HepG2 (cell line): ENCODE results near the gene ZFR. TPM values are rescaled to one million over a fixed set of nuclear protein-coding genes. Genes with fewer than 3 reads are reported as not detected.

Source experiments
- AKAP8 ChIP-seq: sonication (generic); formaldehyde crosslinking; IDR thresholded peaks from 2 replicates; pipeline ENCODE4 v1.5.1; 2020; ENCODE audit warnings: mild to moderate bottlenecking, missing genetic modification reagents
- CCDC6 ChIP-seq: sonication (generic); formaldehyde crosslinking; IDR thresholded peaks from 2 replicates; pipeline ENCODE4 v1.8.1; 2022; ENCODE audit warnings: mild to moderate bottlenecking, missing genetic modification reagents, moderate library complexity
- KAT8 ChIP-seq: IDR thresholded peaks from 2 replicates; pipeline ENCODE4 v1.6.1; 2016; ENCODE audit warnings: missing genetic modification reagents, missing compliant biosample characterization
- KDM4B ChIP-seq: sonication (generic); formaldehyde crosslinking; IDR thresholded peaks from 2 replicates; pipeline ENCODE4 v1.4.0; 2020; ENCODE audit warnings: missing genetic modification reagents
- NR2F1 ChIP-seq, 2 experiments: fragments of 450-650 bp in 1 of 2; formaldehyde crosslinking in 1 of 2; IDR thresholded peaks; 2 replicates each; pipeline versions ENCODE4 v1.5.0 to v1.6.1; 2016 to 2020; ENCODE audit warnings: mild to moderate bottlenecking in 1 of 2, missing compliant biosample characterization in 1 of 2, missing genetic modification reagents in 1 of 2, moderate library complexity in 1 of 2
- NRL ChIP-seq: sonication (generic); formaldehyde crosslinking; IDR thresholded peaks from 2 replicates; pipeline ENCODE4 v1.5.0; 2020; ENCODE audit warnings: missing genetic modification reagents, mild to moderate bottlenecking, moderate library complexity, borderline replicate concordance
- PHF5A ChIP-seq: IDR thresholded peaks from one replicate; pipeline ENCODE4 v1.6.1; 2018; ENCODE audit warnings: low read depth, missing genetic modification reagents; ENCODE audit not compliant: unreplicated experiment
- TAF1 ChIP-seq: sonication (generic); formaldehyde crosslinking; IDR thresholded peaks from 2 replicates; pipeline ENCODE4 v1.4.0; 2020; ENCODE audit warnings: missing genetic modification reagents
- ZNF253 ChIP-seq: sonication (generic); formaldehyde crosslinking; IDR thresholded peaks from 2 replicates; pipeline ENCODE4 v1.8.0; 2022; ENCODE audit warnings: mild to moderate bottlenecking, missing genetic modification reagents, borderline replicate concordance
- ZNF3 ChIP-seq: IDR thresholded peaks from 2 replicates; pipeline ENCODE4 v1.7.0; 2017; ENCODE audit warnings: inconsistent platforms
- ZNF343 ChIP-seq: sonication (generic); formaldehyde crosslinking; IDR thresholded peaks from 2 replicates; pipeline ENCODE4 v1.4.0; 2020; ENCODE audit warnings: mild to moderate bottlenecking, missing genetic modification reagents
- ZNF777 ChIP-seq: sonication (generic); formaldehyde crosslinking; IDR thresholded peaks from 2 replicates; pipeline ENCODE4 v1.4.0; 2020; ENCODE audit warnings: missing genetic modification reagents
- polyA plus RNA-seq, 8 experiments: library from polyadenylated mRNA; depleted of rRNA in 3 of 8; stranded (reverse) in 7 of 8; unstranded in 1 of 8; fragments of >200 nt; fragmentation: Illumina TruSeq in 4 of 8; extraction: Trizol in 4 of 8; gene quantifications; 2 replicates each; pipeline versions ENCODE4 v1.2.1 to v1.2.3, GENCODE V29; 2011 to 2016; ENCODE audit warnings: low read depth in 4 of 8, missing spikeins in 1 of 8, mixed read lengths in 1 of 8; ENCODE audit not compliant: insufficient read depth in 1 of 8
- total RNA-seq, 5 experiments: library from RNA; depleted of rRNA; stranded (reverse); fragments of >200 nt; fragmentation: Illumina TruSeq; extraction: Trizol; gene quantifications; 2 replicates each; pipeline ENCODE4 v1.2.3, GENCODE V29; 2016; ENCODE audit warnings: low read depth in 1 of 5
- TF ChIP-seq, protein P1 (sequence below): sonication (generic); formaldehyde crosslinking; IDR thresholded peaks from 2 replicates; pipeline ENCODE4 v1.4.0; 2020; ENCODE audit warnings: mild to moderate bottlenecking, missing genetic modification reagents, borderline replicate concordance
- TF ChIP-seq, protein P2 (sequence below): sonication (generic); formaldehyde crosslinking; IDR thresholded peaks from 2 replicates; pipeline ENCODE4 v1.4.0; 2020; ENCODE audit warnings: missing genetic modification reagents
- TF ChIP-seq, protein P3 (sequence below): sonication (generic); formaldehyde crosslinking; IDR thresholded peaks from 2 replicates; pipeline ENCODE4 v1.4.0; 2020; ENCODE audit warnings: mild to moderate bottlenecking, missing genetic modification reagents
- TF ChIP-seq, protein P4 (sequence below): sonication (generic); formaldehyde crosslinking; IDR thresholded peaks from 2 replicates; pipeline ENCODE4 v1.8.0; 2023; ENCODE audit warnings: mild to moderate bottlenecking, missing genetic modification reagents
- TF ChIP-seq, protein P5 (sequence below): sonication (generic); formaldehyde crosslinking; conservative IDR thresholded peaks from 2 replicates; pipeline ENCODE4 v1.4.0; 2020; ENCODE audit warnings: mild to moderate bottlenecking, missing genetic modification reagents, moderate library complexity
- TF ChIP-seq, protein P6 (sequence below): sonication (generic); formaldehyde crosslinking; IDR thresholded peaks from 2 replicates; pipeline ENCODE4 v1.4.0; 2020; ENCODE audit warnings: mild to moderate bottlenecking, low read depth, missing genetic modification reagents

The ZFR gene
- total and polyA plus RNA-seq, 2 of the 13 experiments (the other 11 are each of a cell fraction or from before 2014, with no cell fraction given) = 89.0 to 92.8 TPM

DNA sequence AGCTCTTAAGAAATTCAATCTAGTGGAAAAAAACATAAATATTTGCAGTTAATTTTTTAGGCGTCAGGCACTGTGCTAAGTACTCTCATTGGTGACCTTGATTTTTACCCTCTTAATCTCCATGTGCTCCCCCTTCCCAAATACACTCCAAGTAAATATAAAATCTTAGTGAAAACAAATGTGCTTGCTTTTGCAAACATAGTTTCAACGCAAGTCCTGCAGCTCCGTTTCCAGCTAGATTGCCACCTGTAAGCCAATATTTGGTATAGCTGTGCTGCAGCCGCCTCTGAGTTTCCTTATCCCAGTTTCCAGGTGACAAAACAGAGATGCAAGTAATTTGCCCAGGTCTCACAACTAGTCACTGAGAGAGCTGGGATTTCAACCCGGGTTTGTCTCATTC lies 129.9 kb downstream of the ZFR start (continued):
- TF ChIP-seq, protein P1, sequence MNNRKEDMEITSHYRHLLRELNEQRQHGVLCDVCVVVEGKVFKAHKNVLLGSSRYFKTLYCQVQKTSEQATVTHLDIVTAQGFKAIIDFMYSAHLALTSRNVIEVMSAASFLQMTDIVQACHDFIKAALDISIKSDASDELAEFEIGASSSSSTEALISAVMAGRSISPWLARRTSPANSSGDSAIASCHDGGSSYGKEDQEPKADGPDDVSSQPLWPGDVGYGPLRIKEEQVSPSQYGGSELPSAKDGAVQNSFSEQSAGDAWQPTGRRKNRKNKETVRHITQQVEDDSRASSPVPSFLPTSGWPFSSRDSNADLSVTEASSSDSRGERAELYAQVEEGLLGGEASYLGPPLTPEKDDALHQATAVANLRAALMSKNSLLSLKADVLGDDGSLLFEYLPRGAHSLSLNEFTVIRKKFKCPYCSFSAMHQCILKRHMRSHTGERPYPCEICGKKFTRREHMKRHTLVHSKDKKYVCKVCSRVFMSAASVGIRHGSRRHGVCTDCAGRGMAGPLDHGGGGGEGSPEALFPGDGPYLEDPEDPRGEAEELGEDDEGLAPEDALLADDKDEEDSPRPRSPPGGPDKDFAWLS = no peak
- TF ChIP-seq, protein P2, sequence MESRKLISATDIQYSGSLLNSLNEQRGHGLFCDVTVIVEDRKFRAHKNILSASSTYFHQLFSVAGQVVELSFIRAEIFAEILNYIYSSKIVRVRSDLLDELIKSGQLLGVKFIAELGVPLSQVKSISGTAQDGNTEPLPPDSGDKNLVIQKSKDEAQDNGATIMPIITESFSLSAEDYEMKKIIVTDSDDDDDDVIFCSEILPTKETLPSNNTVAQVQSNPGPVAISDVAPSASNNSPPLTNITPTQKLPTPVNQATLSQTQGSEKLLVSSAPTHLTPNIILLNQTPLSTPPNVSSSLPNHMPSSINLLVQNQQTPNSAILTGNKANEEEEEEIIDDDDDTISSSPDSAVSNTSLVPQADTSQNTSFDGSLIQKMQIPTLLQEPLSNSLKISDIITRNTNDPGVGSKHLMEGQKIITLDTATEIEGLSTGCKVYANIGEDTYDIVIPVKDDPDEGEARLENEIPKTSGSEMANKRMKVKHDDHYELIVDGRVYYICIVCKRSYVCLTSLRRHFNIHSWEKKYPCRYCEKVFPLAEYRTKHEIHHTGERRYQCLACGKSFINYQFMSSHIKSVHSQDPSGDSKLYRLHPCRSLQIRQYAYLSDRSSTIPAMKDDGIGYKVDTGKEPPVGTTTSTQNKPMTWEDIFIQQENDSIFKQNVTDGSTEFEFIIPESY (CRISPR knock-in tag) = no peak
- no peak for TF ChIP-seq PHF5A (CRISPR knock-in tag)
- no peak for TF ChIP-seq ZNF343
- TF ChIP-seq CCDC6 = no peak
- 0 out of 2 replicates have a peak, but pooled peaks have one; percentile 10 for TF ChIP-seq KAT8 (CRISPR knock-in tag)
- TF ChIP-seq, protein P3, sequence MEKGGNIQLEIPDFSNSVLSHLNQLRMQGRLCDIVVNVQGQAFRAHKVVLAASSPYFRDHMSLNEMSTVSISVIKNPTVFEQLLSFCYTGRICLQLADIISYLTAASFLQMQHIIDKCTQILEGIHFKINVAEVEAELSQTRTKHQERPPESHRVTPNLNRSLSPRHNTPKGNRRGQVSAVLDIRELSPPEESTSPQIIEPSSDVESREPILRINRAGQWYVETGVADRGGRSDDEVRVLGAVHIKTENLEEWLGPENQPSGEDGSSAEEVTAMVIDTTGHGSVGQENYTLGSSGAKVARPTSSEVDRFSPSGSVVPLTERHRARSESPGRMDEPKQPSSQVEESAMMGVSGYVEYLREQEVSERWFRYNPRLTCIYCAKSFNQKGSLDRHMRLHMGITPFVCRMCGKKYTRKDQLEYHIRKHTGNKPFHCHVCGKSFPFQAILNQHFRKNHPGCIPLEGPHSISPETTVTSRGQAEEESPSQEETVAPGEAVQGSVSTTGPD (CRISPR knock-in tag) = no peak
- no peak for TF ChIP-seq TAF1
- TF ChIP-seq NR2F1 (CRISPR knock-in tag; IDR thresholded peaks at IDR 0.05) = no peak
- TF ChIP-seq, protein P4, sequence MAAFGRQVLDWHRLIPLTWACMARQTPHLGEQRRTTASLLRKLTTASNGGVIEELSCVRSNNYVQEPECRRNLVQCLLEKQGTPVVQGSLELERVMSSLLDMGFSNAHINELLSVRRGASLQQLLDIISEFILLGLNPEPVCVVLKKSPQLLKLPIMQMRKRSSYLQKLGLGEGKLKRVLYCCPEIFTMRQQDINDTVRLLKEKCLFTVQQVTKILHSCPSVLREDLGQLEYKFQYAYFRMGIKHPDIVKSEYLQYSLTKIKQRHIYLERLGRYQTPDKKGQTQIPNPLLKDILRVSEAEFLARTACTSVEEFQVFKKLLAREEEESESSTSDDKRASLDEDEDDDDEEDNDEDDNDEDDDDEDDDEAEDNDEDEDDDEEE (CRISPR knock-in tag) = no peak
- TF ChIP-seq NRL (CRISPR knock-in tag) = no peak
- no peak for TF ChIP-seq ZNF3 (CRISPR knock-in tag)
- TF ChIP-seq KDM4B = no peak
- TF ChIP-seq, protein P5, sequence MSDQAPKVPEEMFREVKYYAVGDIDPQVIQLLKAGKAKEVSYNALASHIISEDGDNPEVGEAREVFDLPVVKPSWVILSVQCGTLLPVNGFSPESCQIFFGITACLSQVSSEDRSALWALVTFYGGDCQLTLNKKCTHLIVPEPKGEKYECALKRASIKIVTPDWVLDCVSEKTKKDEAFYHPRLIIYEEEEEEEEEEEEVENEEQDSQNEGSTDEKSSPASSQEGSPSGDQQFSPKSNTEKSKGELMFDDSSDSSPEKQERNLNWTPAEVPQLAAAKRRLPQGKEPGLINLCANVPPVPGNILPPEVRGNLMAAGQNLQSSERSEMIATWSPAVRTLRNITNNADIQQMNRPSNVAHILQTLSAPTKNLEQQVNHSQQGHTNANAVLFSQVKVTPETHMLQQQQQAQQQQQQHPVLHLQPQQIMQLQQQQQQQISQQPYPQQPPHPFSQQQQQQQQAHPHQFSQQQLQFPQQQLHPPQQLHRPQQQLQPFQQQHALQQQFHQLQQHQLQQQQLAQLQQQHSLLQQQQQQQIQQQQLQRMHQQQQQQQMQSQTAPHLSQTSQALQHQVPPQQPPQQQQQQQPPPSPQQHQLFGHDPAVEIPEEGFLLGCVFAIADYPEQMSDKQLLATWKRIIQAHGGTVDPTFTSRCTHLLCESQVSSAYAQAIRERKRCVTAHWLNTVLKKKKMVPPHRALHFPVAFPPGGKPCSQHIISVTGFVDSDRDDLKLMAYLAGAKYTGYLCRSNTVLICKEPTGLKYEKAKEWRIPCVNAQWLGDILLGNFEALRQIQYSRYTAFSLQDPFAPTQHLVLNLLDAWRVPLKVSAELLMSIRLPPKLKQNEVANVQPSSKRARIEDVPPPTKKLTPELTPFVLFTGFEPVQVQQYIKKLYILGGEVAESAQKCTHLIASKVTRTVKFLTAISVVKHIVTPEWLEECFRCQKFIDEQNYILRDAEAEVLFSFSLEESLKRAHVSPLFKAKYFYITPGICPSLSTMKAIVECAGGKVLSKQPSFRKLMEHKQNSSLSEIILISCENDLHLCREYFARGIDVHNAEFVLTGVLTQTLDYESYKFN (CRISPR knock-in tag) = peak; percentile 81
- no peak for TF ChIP-seq ZNF253 (CRISPR knock-in tag)
- no peak for TF ChIP-seq AKAP8 (CRISPR knock-in tag)
- no peak for TF ChIP-seq ZNF777
- TF ChIP-seq, protein P6, sequence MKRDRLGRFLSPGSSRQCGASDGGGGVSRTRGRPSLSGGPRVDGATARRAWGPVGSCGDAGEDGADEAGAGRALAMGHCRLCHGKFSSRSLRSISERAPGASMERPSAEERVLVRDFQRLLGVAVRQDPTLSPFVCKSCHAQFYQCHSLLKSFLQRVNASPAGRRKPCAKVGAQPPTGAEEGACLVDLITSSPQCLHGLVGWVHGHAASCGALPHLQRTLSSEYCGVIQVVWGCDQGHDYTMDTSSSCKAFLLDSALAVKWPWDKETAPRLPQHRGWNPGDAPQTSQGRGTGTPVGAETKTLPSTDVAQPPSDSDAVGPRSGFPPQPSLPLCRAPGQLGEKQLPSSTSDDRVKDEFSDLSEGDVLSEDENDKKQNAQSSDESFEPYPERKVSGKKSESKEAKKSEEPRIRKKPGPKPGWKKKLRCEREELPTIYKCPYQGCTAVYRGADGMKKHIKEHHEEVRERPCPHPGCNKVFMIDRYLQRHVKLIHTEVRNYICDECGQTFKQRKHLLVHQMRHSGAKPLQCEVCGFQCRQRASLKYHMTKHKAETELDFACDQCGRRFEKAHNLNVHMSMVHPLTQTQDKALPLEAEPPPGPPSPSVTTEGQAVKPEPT (CRISPR knock-in tag) = no peak
